ENCODE measurements around the gene ITIH1. TPM values are rescaled to one million over a fixed set of nuclear protein-coding genes. Genes with fewer than 3 reads are reported as not detected.
A peak's percentile ranks its signal among the peaks of the same experiment; 100 is the strongest.

ITIH1 gene
- total and polyA plus RNA-seq, 2 donors (not counting 3 experiments of a cell fraction or from before 2014, with no cell fraction given), result not detected

GRCh38 chr3:52730681-52731080, 46.7 kb upstream of the ITIH1 start:
- Histone ChIP-seq H3K36me3 (ENCODE audit: control insufficient read depth in 2 of 2, extremely low read depth in 1 of 2, insufficient read depth in 2 of 2, low read length in 2 of 2) (peaks cover 9 to 10% of the 10 kb centered on the region in 2 experiments), H3K27me3 (ENCODE audit: control insufficient read depth in 2 of 2, insufficient read depth in 2 of 2, low read length in 2 of 2) (no peaks in the 10 kb centered on the region), H3K9me1 (replicated peaks; ENCODE audit: control insufficient read depth, extremely low read depth, insufficient read depth, low read length) (no peaks in the 10 kb centered on the region), H3K4me1 (ENCODE audit: control insufficient read depth, extremely low read depth, insufficient read depth, low read length) (no peaks in the 10 kb centered on the region), H3K79me2 (ENCODE audit: control insufficient read depth, insufficient read depth, low read length) (no peaks in the 10 kb centered on the region), H2AFZ (ENCODE audit: low read depth, low read length) (no peak overlapping the region), H3K9ac (replicated peaks; ENCODE audit: extremely low read depth, insufficient read depth, low read length) (no peak overlapping the region), H3K4me3 (replicated peaks in 1 of 3; ENCODE audit: insufficient read depth in 1 of 3, low read depth in 1 of 3, low read length in 3 of 3) (no peak overlapping the region), H3K27ac (ENCODE audit: insufficient read depth, low read depth, low read length) (no peak overlapping the region), H3K9me3 (replicated peaks; ENCODE audit: control insufficient read depth, insufficient read depth, low read length) (no peaks in the 10 kb centered on the region), H4K20me1 (replicated peaks; ENCODE audit: control insufficient read depth, extremely low read depth, insufficient read depth, low read length) (no peaks in the 10 kb centered on the region), H3K4me2 (ENCODE audit: insufficient read depth, low read length) (no peak overlapping the region)
- TF ChIP-seq GATA2 (IDR thresholded peaks at IDR 0.05; ENCODE audit: insufficient read depth, insufficient read length, low read depth, low read length) (no peak), POLR2AphosphoS5 (IDR thresholded peaks at IDR 0.05; ENCODE audit: insufficient read depth, low read depth, low read length) (no peak), MYC (IDR thresholded peaks at IDR 0.05; ENCODE audit: low read depth, low read length) (no peak), FOS (IDR thresholded peaks at IDR 0.05; ENCODE audit: borderline replicate concordance, insufficient read depth, low read length) (no peak), MAX (IDR thresholded peaks at IDR 0.05; ENCODE audit: insufficient read depth, insufficient read length) (no peak)
- CTCF ChIA-PET, result no interaction called here
- intact Hi-C loops (cut with micrococcal nuclease), result no loop called here
- peak; percentile 19 for DNase-seq (ENCODE audit: low read depth, low spot score)
- dilution Hi-C loops (cut with MboI; ENCODE audit: extremely low pct_ligation_motif_present, low sequenced_read_pairs), result no loop called here
- no peak for FAIRE-seq
- no TSS peak for BruUV-seq (replicated peaks)
- POLR2A ChIA-PET, result no interaction called here

GRCh38 chr3:52731590-52731989, 45.8 kb upstream of the ITIH1 start:
- no peaks in the 10 kb centered on the region for H3K4me1 ChIP-seq (ENCODE audit: control insufficient read depth, extremely low read depth, insufficient read depth, low read length)
- intact Hi-C loops (cut with micrococcal nuclease), result no loop called here
- no peaks in the 10 kb centered on the region for H3K27me3 ChIP-seq (ENCODE audit: control insufficient read depth in 2 of 2, insufficient read depth in 2 of 2, low read length in 2 of 2)
- CTCF ChIA-PET, result interaction anchor here (1.8 kb wide), 1 partner anchor 10 kb away, joined by 5 read pairs; no protein-coding TSS in a partner anchor
- no peak overlapping the region for H2AFZ ChIP-seq (ENCODE audit: low read depth, low read length)
- dilution Hi-C loops (cut with MboI; ENCODE audit: extremely low pct_ligation_motif_present, low sequenced_read_pairs), result no loop called here
- FAIRE-seq (no peak), DNase-seq (ENCODE audit: low read depth, low spot score) (no peak)
- H3K27ac ChIP-seq (ENCODE audit: insufficient read depth, low read depth, low read length), result no peak overlapping the region
- no peak overlapping the region for H3K9ac ChIP-seq (replicated peaks; ENCODE audit: extremely low read depth, insufficient read depth, low read length)
- H3K9me3 ChIP-seq (replicated peaks; ENCODE audit: control insufficient read depth, insufficient read depth, low read length), result no peaks in the 10 kb centered on the region
- no peaks in the 10 kb centered on the region for H3K79me2 ChIP-seq (ENCODE audit: control insufficient read depth, insufficient read depth, low read length)
- H3K9me1 ChIP-seq (replicated peaks; ENCODE audit: control insufficient read depth, extremely low read depth, insufficient read depth, low read length), result no peaks in the 10 kb centered on the region
- no TSS peak for BruUV-seq (replicated peaks)
- no peak for TF ChIP-seq JUN (IDR thresholded peaks at IDR 0.05; ENCODE audit: borderline replicate concordance, insufficient read depth, insufficient read length, low read depth)
- no peaks in the 10 kb centered on the region for H4K20me1 ChIP-seq (replicated peaks; ENCODE audit: control insufficient read depth, extremely low read depth, insufficient read depth, low read length)
- no peak overlapping the region for H3K4me2 ChIP-seq (ENCODE audit: insufficient read depth, low read length)
- H3K36me3 ChIP-seq (ENCODE audit: control insufficient read depth in 2 of 2, extremely low read depth in 1 of 2, insufficient read depth in 2 of 2, low read length in 2 of 2), result peaks cover 9 to 10% of the 10 kb centered on the region in 2 experiments
- H3K4me3 ChIP-seq (replicated peaks in 1 of 3; ENCODE audit: insufficient read depth in 1 of 3, low read depth in 1 of 3, low read length in 3 of 3), result no peak overlapping the region
- POLR2A ChIA-PET, result no interaction called here

Data from endothelial cell of umbilical vein (primary cell).